GM15510 (cell line): ENCODE data around the gene UCP2.

ENCODE experiments used
- POLR2A ChIP-seq: IDR thresholded peaks from 3 replicates; pipeline ENCODE4 v1.6.1; 2011; ENCODE audit warnings: borderline replicate concordance; ENCODE audit not compliant: insufficient read length; ENCODE audit errors: extremely low read depth

UCP2 gene

DNA sequence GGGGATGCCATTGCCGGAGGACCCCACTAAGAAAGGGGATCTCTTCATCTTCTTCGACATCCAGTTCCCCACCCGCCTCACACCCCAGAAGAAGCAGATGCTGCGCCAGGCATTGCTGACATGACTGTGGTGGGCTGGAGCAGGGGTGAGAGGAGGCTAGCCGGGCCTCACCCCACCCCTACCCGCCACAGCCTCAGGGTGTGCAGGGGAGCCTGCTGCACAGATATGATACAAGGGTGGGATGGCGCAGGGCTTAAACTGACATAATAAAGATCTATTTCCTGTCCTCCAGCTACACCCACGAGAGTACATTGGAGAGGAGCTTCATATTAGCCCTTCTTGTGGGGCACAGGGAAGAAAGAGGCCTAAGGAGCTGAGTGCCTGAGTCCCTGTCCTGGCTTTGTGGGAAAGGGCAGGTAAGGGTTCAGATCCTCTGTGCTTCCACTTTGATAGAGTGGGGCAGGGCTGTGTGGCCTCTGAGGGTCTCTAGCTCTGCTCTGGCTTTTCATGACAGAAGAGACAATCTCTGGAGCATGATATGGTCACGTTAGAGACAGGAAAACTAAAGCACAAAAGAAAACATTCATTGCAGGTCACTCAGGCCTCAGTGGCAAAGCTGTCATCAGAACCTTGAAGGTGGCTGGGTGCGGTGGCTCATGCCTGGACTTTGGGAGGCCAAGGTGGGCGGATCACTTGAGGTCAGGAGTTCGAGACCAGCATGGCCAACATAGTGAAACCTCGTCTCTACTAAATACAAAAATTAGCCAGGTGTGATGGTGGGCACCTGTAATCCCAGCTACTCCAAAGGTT lies 12.4 kb downstream of the UCP2 start:
- no peak for TF ChIP-seq POLR2A

DNA sequence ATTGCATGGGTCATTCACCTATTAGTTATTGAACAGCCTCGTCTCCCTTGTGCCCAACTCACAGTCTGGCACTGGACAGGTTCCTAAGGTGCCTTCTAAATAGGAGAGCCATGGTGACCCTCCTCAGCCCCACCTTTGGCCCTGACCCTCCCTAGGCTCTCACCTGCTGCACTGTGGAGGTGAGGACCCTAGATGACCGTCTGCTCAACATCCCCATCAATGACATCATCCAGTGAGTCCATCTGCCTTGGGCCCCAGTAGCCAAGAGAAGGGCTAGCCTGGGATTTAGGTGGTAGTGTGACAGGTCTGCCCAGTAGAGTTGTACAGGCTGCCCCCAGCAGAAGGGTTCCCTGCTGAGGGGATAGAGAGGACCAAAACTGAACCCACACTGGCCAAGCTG lies 13.6 kb downstream of the UCP2 start:
- TF ChIP-seq POLR2A: no peak

DNA sequence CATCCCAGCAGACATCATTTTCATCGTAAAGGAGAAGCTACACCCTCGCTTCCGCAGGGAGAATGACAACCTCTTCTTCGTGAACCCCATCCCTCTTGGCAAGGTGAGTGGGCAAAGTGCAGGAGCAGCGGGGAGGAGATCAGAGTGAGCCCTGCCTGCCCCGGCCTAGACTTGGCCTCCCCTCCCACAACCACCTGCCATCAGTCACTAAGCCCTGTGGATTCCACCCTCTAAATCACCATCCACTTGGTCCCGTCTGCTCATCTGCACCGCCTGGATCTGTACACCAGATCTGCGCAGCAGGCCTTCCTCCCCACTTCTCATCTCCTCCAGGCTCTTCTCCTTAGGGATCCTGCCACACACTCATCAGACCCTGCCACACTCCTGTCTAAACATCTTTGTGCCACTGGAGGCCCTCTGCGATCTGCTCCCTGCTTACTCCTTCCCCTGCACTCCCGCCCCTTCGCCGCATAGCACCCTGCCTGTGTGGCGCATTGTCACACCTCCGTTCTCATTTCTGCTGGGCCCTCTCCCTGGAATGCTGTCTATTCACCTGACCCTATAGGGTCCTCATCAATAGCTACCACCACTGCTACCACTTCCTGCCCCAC lies 14.2 kb downstream of the UCP2 start:
- TF ChIP-seq POLR2A: no peak

DNA sequence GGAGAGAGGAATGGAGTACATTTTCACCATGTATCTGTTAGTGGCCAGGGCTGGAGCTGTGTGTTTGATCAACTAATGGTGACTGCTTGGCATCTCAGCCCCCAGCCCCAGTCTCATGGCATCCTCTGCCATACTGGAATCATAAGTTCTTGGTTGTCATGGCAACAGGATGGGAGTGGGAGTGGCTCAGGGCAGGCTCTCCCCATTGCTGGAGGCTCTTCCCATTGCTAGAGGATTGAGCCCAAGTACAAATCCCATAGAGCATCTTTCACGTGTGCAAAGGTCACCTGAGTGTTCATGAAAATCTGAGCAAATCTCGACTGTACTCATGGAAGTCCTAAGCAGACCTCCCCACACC lies 16.9 kb downstream of the UCP2 start:
- TF ChIP-seq POLR2A: no peak

DNA sequence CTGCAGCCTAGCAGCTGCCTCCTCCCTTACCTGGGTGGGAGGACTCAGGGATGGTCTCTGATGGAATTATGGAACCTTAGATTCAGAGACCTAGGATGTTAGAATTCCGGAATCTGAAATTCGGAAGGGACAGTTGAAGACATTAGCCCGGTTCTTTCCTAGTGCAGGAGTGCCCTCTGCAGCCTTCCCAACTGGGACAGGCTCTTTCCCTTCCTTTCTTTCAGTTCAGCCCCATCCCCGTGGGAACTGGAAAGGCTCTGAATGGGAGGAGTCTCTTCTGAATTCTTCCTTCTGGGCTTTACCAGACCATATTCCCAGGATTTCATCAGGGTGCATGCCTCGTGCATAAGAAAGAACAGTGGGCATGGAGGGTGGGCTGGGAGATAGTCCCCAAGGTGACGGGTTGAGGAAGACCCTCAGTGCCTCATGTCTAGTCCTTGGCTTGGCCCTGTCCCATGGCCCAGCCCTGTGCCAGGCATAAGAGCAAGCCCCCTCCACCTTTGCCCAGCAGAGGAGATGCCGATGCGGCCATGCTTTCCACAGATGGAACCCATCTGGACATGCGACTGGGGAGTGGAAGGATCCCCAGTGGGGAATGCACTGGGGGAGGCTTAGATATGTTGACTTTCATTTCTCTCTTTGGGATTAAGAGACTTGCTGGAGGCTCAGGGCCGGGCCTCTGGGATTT lies 17.4 kb downstream of the UCP2 start:
- TF ChIP-seq POLR2A: no peak

DNA sequence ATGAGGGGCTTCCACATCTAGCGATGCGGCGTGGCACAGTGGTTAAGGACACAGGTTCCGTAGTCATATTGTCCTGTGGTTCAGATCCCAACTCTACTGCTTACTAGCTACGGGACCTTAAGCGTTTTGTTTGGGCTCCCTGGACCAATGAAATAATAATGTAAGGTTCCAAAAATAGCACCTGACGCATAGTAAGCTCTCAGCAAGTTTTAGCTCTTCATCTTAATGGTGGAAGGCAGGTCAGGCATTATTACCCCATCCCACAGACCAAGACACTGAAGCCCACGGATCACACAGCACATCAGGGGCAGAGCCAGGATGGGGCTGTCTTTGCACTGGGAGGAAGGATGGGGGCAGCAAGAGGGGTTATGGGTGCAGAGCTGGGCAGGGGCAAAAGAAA lies 18.8 kb downstream of the UCP2 start:
- TF ChIP-seq POLR2A: no peak

DNA sequence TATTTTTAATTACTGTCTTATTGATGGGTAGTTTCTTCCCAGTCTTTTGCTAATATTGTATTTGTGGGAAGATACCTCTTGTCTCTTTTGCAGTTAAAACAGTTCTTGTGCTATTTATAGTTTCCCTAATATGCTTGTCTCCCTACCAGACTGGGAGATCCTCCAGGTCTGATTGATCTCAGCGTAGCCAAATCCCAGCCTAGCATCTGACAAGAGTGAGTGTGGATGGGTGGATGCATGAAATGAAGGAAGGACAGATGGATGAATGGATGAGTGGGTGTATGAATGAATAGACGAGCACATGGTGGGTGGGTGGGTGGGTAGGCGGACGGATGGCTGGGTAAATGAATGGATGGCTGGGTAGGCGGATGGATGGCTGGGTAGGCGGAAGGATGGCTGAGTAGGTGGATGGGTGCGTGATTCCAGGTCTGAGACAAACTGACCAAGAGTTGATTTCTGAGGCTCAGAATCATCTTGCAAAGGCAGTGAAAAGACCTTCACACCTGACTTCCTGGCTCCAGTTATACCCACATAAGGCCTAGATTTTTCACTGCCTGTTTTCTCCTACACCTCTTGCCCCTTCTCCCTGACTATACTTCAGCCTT lies 20.4 kb downstream of the UCP2 start:
- no peak for TF ChIP-seq POLR2A

DNA sequence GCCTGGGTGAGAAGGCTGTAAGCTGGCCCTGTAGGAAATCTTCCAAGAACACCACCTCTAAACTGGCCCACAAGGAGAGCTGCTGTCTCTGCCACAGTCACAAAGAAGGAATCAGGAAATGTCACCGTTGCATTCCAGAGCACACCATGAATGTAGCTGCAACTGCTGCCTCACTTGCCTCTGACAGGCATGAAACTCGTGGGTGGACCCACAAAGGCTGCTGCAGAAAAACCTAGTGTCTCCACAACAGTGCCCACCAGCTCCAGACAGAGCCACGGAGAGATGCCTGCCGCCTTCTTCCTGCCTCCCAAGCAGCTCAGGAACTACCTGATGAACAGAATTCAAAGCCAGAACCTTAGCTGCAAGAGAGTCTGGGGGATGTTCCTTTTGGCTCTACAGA lies 21.3 kb downstream of the UCP2 start:
- TF ChIP-seq POLR2A: no peak

DNA sequence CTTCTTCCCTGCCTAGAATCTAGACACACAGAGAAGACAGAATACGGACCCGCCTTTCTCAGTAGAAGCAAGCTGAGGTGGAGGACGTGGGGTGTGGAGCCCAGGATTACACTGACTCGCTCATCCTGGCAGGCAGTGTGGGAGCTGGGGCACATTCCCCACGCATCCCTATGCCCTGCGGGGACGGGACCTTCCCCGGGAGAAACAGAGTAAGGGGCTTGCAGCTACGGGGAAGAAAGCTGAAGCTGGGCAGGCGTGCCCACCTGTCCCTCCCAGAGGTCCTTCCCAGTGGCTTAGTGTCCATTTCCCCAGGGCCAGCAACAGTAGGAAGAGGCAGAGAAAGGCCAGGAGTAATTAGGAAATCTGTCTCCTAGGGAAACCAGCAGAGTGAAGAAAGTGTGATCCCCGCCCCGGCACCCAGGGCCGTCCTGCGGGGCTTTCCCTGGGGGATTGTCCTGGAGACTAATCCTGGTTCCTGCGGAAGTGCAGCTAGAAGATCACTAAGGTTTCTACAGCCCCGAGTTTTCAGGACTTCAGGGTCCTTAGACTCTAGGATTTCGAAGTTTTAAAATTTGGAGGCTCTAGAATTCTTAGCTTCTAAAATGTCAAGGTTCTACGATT lies 24.0 kb downstream of the UCP2 start:
- TF ChIP-seq POLR2A: no peak

DNA sequence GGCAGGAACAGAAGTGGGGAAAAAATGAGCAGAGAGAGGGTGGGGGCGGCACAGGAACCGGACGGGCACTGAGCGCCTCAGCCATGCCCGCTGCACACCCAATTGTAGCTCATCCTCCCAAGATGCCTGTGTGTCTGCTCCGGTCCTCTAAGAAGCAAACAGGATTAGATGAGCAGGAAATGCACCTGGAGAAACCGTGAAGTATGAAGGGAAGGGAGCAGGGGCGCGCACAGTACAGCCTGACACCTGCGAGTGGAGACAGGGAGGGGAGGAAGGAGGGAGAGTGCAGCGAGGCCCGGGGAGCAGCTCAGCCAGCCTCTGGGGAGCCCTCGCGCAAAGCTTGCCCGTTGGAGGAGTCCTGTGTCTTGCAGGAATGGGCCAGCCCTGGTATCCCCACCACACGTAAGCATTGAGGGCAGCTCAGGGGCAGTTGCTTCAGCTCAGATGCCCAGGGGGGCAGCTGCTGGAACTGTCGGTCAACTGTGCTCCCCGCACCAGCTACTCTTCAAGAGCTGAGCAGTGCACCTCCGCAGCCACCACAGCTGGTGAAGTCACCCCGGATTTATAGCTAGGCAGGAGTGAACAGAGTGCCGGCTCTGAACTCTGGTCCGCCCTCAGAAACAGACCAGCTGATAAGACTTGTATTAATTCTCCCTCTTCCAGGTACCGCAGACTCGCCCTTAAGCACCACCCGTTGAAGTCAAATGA lies 24.8 kb downstream of the UCP2 start:
- no peak for TF ChIP-seq POLR2A

DNA sequence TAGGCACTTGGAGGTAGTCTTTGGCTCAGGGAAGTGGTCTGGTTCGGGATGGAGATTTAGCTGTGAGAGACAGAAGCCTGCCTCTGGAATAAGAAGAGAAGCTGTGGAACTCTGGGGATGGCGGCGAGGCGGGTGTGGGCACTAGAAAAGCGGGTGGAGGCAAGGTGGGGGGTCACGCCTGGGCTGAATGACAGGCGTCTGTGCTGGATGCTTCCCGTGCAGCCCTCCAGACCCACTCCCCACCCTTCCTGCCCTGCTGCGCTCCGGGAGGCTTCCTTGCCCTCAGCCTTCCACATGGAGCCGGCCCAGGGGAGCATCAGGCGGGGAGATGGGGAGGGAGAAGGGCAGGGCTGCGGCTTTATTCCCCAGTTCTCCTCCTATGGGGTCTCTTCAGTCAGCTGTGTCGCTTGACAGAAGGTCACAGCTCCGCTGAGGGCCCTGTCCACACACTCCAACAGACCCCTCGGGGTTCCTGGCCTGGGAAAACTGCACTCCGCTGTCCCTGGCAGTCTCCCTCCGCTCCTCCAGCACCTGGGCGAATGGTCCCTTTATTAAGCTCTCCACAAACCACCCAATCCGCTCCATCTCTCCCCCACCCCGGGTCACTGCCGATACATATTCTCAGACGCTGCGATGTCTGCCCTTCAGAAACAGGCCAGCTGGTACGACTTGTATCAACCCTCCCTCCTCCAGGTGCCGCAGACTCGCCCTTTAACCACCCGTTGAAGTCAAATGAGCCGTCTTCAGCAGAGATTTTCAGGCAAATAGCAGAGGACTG lies 25.6 kb downstream of the UCP2 start:
- no peak for TF ChIP-seq POLR2A

DNA sequence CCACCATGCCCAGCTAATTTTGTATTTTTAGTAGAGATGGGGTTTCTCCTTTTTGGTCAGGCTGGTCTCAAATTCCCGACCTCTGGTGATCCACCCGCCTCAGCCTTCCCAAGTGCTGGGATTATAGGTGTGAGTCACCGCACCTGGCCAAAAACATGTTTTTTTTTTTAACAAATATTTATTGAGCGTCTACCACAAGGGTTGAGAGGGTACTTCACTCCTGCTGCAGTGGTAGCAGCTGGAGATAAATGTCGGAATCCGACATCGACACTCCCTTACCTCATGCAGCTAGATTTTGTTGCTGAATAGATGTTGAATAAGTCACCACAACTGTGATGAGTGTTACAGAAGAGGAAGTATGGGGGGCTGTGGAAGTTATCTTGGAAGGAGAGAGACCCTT lies 30.8 kb downstream of the UCP2 start:
- no peak for TF ChIP-seq POLR2A

DNA sequence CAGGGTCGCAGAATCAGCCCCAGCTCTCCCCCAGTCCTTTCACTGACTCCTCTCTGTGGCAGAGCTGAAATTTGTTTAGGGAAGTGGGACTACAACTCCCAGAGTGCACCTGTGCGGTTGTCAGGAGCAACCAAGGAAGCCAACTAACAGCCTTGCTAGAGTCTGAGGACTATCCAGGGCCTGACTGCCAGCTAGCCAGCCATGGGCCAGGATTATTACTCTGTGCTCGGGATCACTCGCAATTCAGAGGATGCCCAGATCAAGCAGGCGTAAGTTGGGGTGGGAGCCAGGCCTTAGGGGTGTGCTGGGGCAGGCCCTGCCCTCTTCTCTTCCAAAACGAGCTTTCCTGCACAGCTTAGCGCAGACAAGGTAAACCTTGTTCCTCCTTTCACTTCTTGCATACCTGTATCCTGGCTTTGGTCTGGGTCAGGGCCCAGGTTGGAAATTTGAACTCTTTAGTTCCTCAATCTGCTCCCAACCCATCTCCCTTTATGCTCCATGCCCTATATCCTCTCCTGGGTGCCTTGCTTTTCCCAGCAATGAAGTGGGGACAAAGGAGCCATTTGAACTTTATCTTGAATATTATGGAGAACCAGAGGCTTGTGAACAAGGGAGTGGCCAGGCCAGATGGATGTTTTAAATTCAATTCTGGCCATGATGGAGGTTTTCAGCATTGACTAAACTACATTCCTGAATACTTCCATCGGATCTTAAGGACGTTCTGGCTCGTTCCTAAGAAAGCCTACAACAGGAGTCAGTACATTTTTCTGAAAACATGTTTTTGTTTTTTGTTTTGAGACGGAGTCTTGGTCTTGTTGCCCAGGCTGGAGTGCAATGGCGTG lies 31.6 kb downstream of the UCP2 start, which contains the start of gene DNAJB13:
DNAJB13 (plus strand) TSS at position 158 of the 842 bp plus-strand sequence; CDS start at position 202, 44 bp downstream.
- no peak for TF ChIP-seq POLR2A
